HG03558 (cell line): ENCODE measurements around the gene ADGRG4.
"Not testable (repeated sequence)": the region's sequence is repeated elsewhere in the genome, so short reads cannot be mapped to it uniquely, and the experiment has no call there.

ENCODE experiments used
- ATAC-seq: cut with Tn5 transposase; IDR thresholded peaks from one replicate; pipeline ENCODE4 v1.9.1; 2021; ENCODE audit warnings: moderate number of reproducible peaks; ENCODE audit not compliant: unreplicated experiment; ENCODE audit errors: extremely low read depth

The ADGRG4 gene, protein sequence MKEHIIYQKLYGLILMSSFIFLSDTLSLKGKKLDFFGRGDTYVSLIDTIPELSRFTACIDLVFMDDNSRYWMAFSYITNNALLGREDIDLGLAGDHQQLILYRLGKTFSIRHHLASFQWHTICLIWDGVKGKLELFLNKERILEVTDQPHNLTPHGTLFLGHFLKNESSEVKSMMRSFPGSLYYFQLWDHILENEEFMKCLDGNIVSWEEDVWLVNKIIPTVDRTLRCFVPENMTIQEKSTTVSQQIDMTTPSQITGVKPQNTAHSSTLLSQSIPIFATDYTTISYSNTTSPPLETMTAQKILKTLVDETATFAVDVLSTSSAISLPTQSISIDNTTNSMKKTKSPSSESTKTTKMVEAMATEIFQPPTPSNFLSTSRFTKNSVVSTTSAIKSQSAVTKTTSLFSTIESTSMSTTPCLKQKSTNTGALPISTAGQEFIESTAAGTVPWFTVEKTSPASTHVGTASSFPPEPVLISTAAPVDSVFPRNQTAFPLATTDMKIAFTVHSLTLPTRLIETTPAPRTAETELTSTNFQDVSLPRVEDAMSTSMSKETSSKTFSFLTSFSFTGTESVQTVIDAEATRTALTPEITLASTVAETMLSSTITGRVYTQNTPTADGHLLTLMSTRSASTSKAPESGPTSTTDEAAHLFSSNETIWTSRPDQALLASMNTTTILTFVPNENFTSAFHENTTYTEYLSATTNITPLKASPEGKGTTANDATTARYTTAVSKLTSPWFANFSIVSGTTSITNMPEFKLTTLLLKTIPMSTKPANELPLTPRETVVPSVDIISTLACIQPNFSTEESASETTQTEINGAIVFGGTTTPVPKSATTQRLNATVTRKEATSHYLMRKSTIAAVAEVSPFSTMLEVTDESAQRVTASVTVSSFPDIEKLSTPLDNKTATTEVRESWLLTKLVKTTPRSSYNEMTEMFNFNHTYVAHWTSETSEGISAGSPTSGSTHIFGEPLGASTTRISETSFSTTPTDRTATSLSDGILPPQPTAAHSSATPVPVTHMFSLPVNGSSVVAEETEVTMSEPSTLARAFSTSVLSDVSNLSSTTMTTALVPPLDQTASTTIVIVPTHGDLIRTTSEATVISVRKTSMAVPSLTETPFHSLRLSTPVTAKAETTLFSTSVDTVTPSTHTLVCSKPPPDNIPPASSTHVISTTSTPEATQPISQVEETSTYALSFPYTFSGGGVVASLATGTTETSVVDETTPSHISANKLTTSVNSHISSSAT (N-terminal part only)

GRCh38 chrX:136300721-136301120 lies at the start of gene ADGRG4:
TSS of gene ADGRG4 (plus strand) at chrX:136300963. CDS start at chrX:136308778, 7,815 bp downstream.
- ATAC-seq, result not testable (repeated sequence)

DNA sequence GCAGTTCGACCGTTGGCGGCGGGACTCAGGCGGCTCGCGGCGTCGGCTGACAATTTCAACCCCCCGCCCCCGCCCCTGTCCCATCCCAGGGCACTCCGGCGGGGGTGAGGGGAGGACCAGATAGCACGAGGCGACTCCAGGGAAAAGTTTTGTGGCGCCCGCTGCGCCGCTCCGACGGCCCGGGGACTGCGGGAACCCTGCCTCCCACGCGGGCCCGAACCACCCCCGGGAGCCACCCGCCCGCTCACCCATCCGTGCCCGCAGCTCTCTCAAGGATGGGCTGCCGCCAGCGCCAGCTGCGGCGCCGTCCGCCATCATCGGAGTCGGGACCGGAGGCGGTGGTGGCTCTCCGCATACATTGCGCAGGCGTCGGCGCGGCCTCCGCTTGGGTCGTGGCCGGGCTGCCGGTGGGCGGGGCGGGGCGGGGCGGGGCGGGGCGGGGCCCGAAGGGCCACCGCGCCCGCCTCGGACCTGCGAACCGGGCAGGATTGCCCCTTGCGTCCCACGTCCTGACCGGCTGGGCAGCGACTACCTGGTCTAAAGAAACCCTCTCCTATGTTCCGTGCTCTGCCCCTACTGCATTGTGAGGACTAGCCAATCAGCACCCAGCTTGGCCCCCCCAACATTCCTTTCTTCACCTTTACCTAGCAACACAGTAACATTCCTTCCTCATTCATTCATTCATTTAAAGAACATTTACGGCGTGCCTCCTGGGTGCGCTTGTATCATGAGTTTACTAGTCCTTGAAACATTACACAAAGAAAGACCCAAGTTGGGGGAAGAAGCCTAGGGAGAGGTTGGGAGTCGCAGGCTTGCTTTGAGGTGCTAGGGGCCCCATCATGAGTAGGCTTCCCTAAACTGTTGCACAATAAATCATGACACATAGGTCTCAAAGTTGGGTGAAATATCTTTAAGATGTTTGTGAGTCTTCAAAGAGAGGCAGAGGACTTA lies 49.4 kb upstream of the ADGRG4 start, which contains the start of gene MAP7D3:
TSS of gene MAP7D3 (minus strand) at position 360 of the 951 bp plus-strand sequence. CDS start at position 318, 42 bp downstream.
- ATAC-seq, result peak; percentile 60

GRCh38 chrX:136255541-136255940 lies 45.2 kb upstream of the ADGRG4 start:
- no peak for ATAC-seq

- ATAC-seq, result no peak
Measured at GRCh38 chrX:136256026-136256425, 44.7 kb upstream of the ADGRG4 start.

- no peak for ATAC-seq
Measured at GRCh38 chrX:136258951-136259350, 41.8 kb upstream of the ADGRG4 start.

GRCh38 chrX:136259543-136259942 lies 41.2 kb upstream of the ADGRG4 start:
- no peak for ATAC-seq

GRCh38 chrX:136260776-136261175 lies 40.0 kb upstream of the ADGRG4 start:
- no peak for ATAC-seq

GRCh38 chrX:136261321-136261720 lies 39.4 kb upstream of the ADGRG4 start:
- no peak for ATAC-seq

DNA sequence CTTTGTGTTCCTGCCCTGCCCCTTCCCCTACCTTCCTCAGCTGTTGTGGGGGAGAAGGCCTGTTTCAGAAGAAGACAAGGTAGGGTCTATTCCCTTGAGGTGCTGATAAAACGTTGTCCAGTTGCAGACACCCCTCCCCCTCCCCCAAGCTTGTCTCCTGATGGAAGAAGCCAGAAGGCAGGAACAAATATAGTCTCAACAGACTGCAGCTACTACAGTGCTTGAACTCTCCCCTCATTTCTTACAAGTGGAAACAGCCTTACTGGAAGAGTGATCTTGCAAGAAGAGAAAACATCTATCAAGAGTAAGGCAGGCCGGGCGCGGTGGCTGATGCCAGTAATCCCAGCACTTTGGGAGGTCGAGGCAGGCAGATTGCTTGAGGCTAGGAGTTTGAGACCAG lies 38.5 kb upstream of the ADGRG4 start:
- ATAC-seq, result no peak

DNA sequence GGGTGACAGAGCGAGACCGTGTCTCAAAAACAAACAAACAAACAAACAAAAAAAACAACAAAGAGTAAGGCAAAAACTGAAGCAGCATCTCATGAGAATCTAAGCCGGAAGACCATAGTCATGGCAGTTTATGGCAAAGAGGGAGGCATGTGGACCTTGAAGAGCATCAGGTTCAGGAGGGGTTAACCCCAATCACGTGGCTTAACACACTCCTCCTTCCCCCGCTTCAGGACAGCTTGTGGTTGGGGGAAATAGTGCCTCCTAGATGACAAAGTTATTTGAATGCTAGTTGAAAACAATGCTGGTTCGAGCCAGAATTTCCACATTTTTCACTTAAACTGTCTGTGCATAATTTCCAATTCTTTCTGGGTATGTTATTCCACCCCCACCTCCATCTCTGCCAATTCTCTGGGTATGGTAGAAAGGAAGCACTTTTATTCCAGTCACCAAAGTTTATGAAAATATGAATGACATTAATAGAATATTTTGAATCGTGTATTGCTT lies 37.9 kb upstream of the ADGRG4 start:
- no peak for ATAC-seq

DNA sequence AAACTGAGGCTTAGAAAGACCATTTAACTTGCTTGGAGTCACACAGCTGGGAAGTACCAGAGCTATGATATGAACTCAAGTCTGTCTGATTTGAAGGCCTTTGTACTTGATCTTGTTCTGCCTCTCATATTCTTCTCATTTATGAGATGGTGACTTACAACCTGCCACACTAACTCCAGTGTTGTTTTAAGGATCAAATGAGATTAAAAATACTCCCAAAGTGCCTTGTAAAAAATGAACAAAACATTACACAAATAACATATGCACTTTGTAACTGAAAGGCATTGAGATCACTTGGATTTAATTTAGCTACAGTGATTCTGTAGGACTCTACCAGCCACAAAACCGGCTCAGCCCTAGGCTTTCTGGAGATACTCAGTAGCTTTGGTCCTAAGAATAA lies 33.9 kb upstream of the ADGRG4 start:
- ATAC-seq, result no peak

- no peak for ATAC-seq
Measured at GRCh38 chrX:136268051-136269048, 32.4 kb upstream of the ADGRG4 start.

DNA sequence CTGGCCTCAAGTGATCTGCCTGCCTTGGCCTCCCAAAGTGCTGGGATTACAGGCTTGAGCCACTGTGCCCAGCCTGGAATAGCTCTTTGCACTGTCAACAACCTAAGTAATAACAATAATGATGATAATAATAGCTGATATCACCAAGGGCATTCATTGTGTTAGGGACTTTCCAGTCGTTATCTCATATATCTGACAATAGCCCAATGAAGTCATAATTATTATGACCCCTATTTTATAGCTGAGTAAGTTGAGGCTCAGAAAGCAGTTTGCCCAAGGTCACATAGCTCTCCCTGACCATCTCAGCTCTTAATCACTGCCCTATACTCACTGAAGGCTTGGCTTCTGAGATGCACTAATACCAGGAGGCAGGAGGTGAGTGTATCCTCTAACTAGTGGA lies 30.8 kb upstream of the ADGRG4 start:
- ATAC-seq, result no peak

- peak; percentile 32 for ATAC-seq
Measured at GRCh38 chrX:136271300-136271699, 29.5 kb upstream of the ADGRG4 start.

GRCh38 chrX:136272325-136272724 lies 28.4 kb upstream of the ADGRG4 start:
- no peak for ATAC-seq

DNA sequence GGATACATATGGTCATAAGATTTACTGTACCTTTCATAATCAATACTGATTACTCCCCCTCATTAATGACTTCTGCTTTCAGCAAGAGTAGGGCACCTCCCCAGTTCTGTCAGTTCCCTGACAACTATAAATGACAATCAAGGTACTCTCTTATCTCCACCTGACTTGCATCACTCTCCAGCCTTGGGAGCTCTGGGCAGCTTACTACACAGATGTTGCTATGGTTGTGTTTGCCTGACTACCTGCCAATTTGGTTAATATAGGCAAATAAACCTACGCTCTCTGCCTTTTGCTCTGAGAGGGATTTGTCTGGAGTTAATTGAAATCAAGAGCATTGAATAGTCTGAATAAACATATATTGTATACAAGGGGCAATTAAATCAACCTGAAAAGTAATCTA lies 26.8 kb upstream of the ADGRG4 start:
- ATAC-seq, result no peak

DNA sequence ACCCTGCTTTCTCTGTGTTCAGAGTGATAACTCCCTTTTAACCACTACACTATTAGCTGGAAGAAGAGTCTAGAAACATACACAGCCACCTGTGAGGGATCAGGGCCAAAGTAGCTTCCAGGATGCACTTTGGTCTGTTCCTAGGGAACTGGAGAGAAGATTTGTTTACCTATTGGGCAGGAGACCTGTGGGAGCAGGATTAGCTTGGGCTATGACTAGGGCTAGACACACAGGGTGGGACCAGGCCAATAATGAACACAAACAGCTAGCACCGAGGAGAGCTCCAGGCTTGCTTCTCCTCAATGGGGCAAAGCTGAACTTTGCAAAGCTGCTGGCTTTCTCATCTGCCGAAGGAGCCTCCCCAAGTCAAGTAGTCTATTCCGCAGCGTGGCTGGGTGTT lies 25.2 kb upstream of the ADGRG4 start:
- no peak for ATAC-seq

- ATAC-seq, result not testable (repeated sequence)
Measured at GRCh38 chrX:136286375-136286774, 14.4 kb upstream of the ADGRG4 start.
